ENCODE data around the gene PIP5KL1.
A peak's percentile ranks its signal among the peaks of the same experiment; 100 is the strongest.

DNA sequence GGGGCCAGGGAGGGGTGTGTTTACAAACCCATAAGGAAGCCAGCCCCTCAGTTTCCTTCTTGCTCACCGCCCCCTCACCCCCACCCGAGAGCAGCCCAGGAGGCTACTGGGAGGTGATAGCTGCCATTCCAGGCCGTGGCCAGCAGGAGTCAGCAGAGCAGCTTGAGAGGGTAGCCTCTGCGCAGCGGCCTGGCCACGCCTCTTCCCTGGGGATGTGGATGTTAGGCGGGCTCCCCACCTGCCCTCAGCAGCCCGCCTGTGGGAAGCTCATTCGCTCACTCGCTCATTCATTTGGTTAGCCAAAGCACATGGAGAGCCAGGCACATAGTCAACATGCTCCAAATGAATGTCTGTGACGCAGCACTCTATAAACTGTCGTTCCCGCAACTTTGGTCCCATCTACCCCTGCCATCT is 13.2 kb upstream of the PIP5KL1 start:
- TF ChIP-seq, protein P1, sequence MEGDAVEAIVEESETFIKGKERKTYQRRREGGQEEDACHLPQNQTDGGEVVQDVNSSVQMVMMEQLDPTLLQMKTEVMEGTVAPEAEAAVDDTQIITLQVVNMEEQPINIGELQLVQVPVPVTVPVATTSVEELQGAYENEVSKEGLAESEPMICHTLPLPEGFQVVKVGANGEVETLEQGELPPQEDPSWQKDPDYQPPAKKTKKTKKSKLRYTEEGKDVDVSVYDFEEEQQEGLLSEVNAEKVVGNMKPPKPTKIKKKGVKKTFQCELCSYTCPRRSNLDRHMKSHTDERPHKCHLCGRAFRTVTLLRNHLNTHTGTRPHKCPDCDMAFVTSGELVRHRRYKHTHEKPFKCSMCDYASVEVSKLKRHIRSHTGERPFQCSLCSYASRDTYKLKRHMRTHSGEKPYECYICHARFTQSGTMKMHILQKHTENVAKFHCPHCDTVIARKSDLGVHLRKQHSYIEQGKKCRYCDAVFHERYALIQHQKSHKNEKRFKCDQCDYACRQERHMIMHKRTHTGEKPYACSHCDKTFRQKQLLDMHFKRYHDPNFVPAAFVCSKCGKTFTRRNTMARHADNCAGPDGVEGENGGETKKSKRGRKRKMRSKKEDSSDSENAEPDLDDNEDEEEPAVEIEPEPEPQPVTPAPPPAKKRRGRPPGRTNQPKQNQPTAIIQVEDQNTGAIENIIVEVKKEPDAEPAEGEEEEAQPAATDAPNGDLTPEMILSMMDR (conservative IDR thresholded peaks at IDR 0.05; ENCODE audit: low read length): peak; percentile 76
- TF ChIP-seq EZH2phosphoT487 (IDR thresholded peaks at IDR 0.05; ENCODE audit: borderline replicate concordance): no peak
